Natural killer cell (primary cell): ENCODE measurements around the gene DBN1. TPM values are rescaled to one million over a fixed set of nuclear protein-coding genes. Genes with fewer than 3 reads are reported as not detected.

Experiments used
- ATAC-seq, 3 donors: fragments of 150-1000 bp in 2 of 3; fragments of 200-7000 bp in 1 of 3; cut with Tn5 transposase; 1 replicate in 1 of 3; 2 replicates in 2 of 3; pipeline ENCODE4 v1.10.0; 2021; ENCODE audit warnings: mild to moderate bottlenecking in 2 of 3, moderate library complexity in 2 of 3
- DNase-seq, 2 donors: peaks; one replicate each; pipeline versions ENCODE4 v3.0.0 to v3.0.0-alpha.2; 2013 to 2021; ENCODE audit warnings: mixed read lengths in 1 of 2
- H3K27ac ChIP-seq: one replicate; pipeline ENCODE4 v1.5.1; 2013; ENCODE audit warnings: mild to moderate bottlenecking, low read length
- H3K27me3 ChIP-seq: one replicate; pipeline ENCODE4 v1.6.1; 2013; ENCODE audit warnings: low read length; ENCODE audit not compliant: control insufficient read depth, insufficient read depth
- H3K36me3 ChIP-seq: one replicate; pipeline ENCODE4 v1.6.1; 2013; ENCODE audit warnings: low read length; ENCODE audit not compliant: control insufficient read depth, insufficient read depth
- H3K4me1 ChIP-seq: one replicate; pipeline ENCODE4 v1.6.1; 2013; ENCODE audit warnings: low read length; ENCODE audit not compliant: control insufficient read depth, insufficient read depth
- H3K4me3 ChIP-seq: one replicate; pipeline ENCODE4 v1.5.1; 2013; ENCODE audit warnings: low read length
- H3K9me3 ChIP-seq: one replicate; pipeline ENCODE4 v1.6.1; 2013; ENCODE audit warnings: low read length; ENCODE audit not compliant: control insufficient read depth, insufficient read depth
- H3K27ac Mint-ChIP-seq, 2 donors: one replicate each; pipeline ENCODE4 v1.8.0; 2022; ENCODE audit warnings: mild to moderate bottlenecking in 2 of 2, mixed read lengths in 2 of 2, moderate library complexity in 1 of 2
- H3K27me3 Mint-ChIP-seq, 2 donors: one replicate each; pipeline ENCODE4 v1.8.0; 2022; ENCODE audit warnings: low read depth in 2 of 2, mixed read lengths in 2 of 2
- H3K36me3 Mint-ChIP-seq: one replicate; pipeline ENCODE4 v1.8.0; 2022; ENCODE audit warnings: mixed read lengths
- H3K4me1 Mint-ChIP-seq, 2 donors: one replicate each; pipeline ENCODE4 v1.8.0; 2022; ENCODE audit warnings: mixed read lengths in 2 of 2
- H3K4me3 Mint-ChIP-seq: one replicate; pipeline ENCODE4 v1.8.0; 2022; ENCODE audit warnings: mild to moderate bottlenecking, moderate library complexity, mixed read lengths
- H3K9me3 Mint-ChIP-seq, 2 donors: one replicate each; pipeline ENCODE4 v1.8.0; 2022; ENCODE audit warnings: mixed read lengths in 2 of 2
- CTCF ChIP-seq: fragments of 200-600 bp; IDR thresholded peaks from one replicate; pipeline ENCODE4 v1.8.0; 2022; ENCODE audit warnings: antibody characterized with exemption
- WGBS: methylation state at CpG from one replicate; pipeline ENCODE4 v1.1.7; 2013; ENCODE audit warnings: missing lambda C conversion rate; ENCODE audit not compliant: insufficient coverage; 5-methylcytosine and 5-hydroxymethylcytosine counted together
- intact Hi-C: fragments of 100-400 bp; cut with micrococcal nuclease; formaldehyde crosslinking; loops from one replicate; pipeline ENCODE4 v1.14.2; 2022
- total RNA-seq, 4 donors: library from RNA; stranded (reverse); fragments of 120-200 nt in 1 of 4; gene quantifications; one replicate each; pipeline versions ENCODE4 v1.2.3 to v1.2.4, GENCODE V29; 2013 to 2022

Gene DBN1
- total RNA-seq, 3 donors from 2014 or later (not counting 1 experiment from before 2014, with no cell fraction given): 13.7 to 25.2 (median 15.0) TPM

- H3K36me3 ChIP-seq: peaks cover 44% of the 10 kb centered on the region
- no peak for DNase-seq
- no peak for TF ChIP-seq CTCF
- WGBS: 97% methylated on average over 34 of the region's 34 CpGs
- intact Hi-C loops: no loop called here
- peaks cover 27 to 44% of the 10 kb centered on the region in 2 donors for H3K4me1 Mint-ChIP-seq
- H3K27ac Mint-ChIP-seq: no peak overlapping the region
- H3K27me3 ChIP-seq: no peaks in the 10 kb centered on the region
- no peaks in the 10 kb centered on the region for H3K36me3 Mint-ChIP-seq
- no peaks in the 10 kb centered on the region for H3K9me3 Mint-ChIP-seq
- H3K4me3 Mint-ChIP-seq: no peak overlapping the region
- no peaks in the 10 kb centered on the region for H3K9me3 ChIP-seq
- no peak overlapping the region for H3K4me3 ChIP-seq
- peaks cover 0 to 6% of the 10 kb centered on the region in 2 donors for H3K27me3 Mint-ChIP-seq
- ATAC-seq: no peak
- H3K27ac ChIP-seq: no peak overlapping the region
- peaks cover 52% of the 10 kb centered on the region for H3K4me1 ChIP-seq
These were observed 38.6 kb upstream of the DBN1 start for GRCh38 chr5:177511796-177512675.

DNA sequence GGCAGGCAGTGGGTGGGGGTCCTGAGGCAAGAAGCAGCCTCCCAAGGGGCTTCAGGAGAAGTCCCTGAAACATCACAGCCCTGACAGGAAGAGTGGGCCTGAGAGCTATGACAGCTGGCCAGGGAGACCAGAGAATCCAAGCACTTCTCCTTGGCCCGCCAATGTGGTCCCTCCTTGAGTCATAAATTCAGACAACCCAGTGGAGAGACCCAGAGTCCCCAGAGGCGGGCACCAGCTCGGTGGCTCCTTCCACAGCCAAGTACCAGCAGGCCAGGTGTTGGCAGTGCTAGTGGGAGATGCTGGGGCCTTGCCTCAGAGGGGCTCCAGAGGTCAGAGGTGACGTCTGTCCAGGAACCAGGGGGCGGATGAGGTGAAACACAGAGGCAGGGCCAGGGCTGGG lies 37.7 kb upstream of the DBN1 start:
- ATAC-seq (no peak), DNase-seq (no peak)
- no peak overlapping the region for H3K4me3 ChIP-seq
- H3K9me3 Mint-ChIP-seq: no peaks in the 10 kb centered on the region
- intact Hi-C loops: no loop called here
- H3K36me3 ChIP-seq: peaks cover 44% of the 10 kb centered on the region
- H3K9me3 ChIP-seq: no peaks in the 10 kb centered on the region
- peaks cover 0 to 6% of the 10 kb centered on the region in 2 donors for H3K27me3 Mint-ChIP-seq
- no peak overlapping the region for H3K4me3 Mint-ChIP-seq
- H3K36me3 Mint-ChIP-seq: no peaks in the 10 kb centered on the region
- H3K4me1 ChIP-seq: peaks cover 50% of the 10 kb centered on the region
- no peaks in the 10 kb centered on the region for H3K27me3 ChIP-seq
- no peak overlapping the region for H3K27ac Mint-ChIP-seq
- peak overlapping the region; percentile 81 for H3K27ac ChIP-seq
- TF ChIP-seq CTCF: no peak
- 82% methylated on average over 5 of the region's 5 CpGs for WGBS
- peaks cover 19 to 35% of the 10 kb centered on the region in 2 donors for H3K4me1 Mint-ChIP-seq

DNA sequence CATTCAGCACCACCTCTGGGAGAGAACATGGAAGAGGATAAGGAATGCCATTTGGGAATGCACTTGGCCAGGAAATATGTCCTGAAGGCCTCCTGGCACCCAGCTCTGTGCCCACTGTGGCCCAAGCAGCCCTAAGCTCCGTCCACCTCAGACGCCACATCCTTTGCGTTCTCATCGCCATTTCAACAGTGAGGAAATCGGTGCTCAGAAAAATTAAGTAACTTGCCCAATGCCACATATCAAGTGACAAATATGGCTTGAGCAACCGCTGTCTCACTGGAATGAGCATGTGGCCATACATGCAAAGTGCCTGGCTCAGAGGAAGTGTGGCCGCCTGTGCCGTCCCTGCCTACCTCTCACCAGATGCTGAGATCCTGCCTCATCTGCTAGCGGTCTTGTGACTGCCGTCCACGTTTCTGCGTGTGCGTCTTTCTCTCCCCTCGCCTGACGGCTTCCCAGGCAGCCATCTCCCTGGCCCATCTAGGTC lies 37.2 kb upstream of the DBN1 start:
- H3K9me3 ChIP-seq: no peaks in the 10 kb centered on the region
- intact Hi-C loops: no loop called here
- no peaks in the 10 kb centered on the region for H3K27me3 ChIP-seq
- DNase-seq (no peak), ATAC-seq (peak in 2 of 3 donors; percentile 45 to 79)
- H3K36me3 Mint-ChIP-seq: no peaks in the 10 kb centered on the region
- no peak for TF ChIP-seq CTCF
- no peak overlapping the region for H3K4me3 ChIP-seq
- H3K4me1 ChIP-seq: peaks cover 44% of the 10 kb centered on the region
- peak overlapping the region in 1 of 2 donors; percentile 14 for H3K27ac Mint-ChIP-seq
- H3K4me1 Mint-ChIP-seq: peaks cover 13 to 29% of the 10 kb centered on the region in 2 donors
- peaks cover 0 to 6% of the 10 kb centered on the region in 2 donors for H3K27me3 Mint-ChIP-seq
- no peak overlapping the region for H3K4me3 Mint-ChIP-seq
- peak overlapping the region; percentile 81 for H3K27ac ChIP-seq
- no peaks in the 10 kb centered on the region for H3K9me3 Mint-ChIP-seq
- peaks cover 43% of the 10 kb centered on the region for H3K36me3 ChIP-seq
- WGBS: 71% methylated on average over 15 of the region's 15 CpGs
